HG02973 (cell line): ENCODE data around the gene KHK.

ENCODE experiments used
- ATAC-seq: cut with Tn5 transposase; IDR thresholded peaks from one replicate; pipeline ENCODE4 v1.9.1; 2021; ENCODE audit warnings: moderate library complexity; ENCODE audit not compliant: unreplicated experiment

Gene KHK

GRCh38 chr2:27126252-27126710 is 39.7 kb downstream of the KHK start:
- ATAC-seq = no peak

- no peak for ATAC-seq
Measured at GRCh38 chr2:27127883-27128667, 41.5 kb downstream of the KHK start.

GRCh38 chr2:27128668-27129571 is 42.3 kb downstream of the KHK start:
- no peak for ATAC-seq

GRCh38 chr2:27130396-27130795 is 43.8 kb downstream of the KHK start:
- no peak for ATAC-seq

GRCh38 chr2:27131429-27131828 is 44.9 kb downstream of the KHK start:
- no peak for ATAC-seq

- ATAC-seq = no peak
Measured at GRCh38 chr2:27133195-27133875, 46.8 kb downstream of the KHK start.

GRCh38 chr2:27133905-27134780 is 47.6 kb downstream of the KHK start, which contains the start of gene PREB:
Gene PREB (minus strand): TSS chr2:27134636. CDS start chr2:27134421, 215 bp downstream.
- peak; percentile 74 for ATAC-seq

GRCh38 chr2:27134781-27135477 is 48.4 kb downstream of the KHK start:
- no peak for ATAC-seq

GRCh38 chr2:27135478-27135955 is 48.9 kb downstream of the KHK start:
- no peak for ATAC-seq

- no peak for ATAC-seq
Measured at GRCh38 chr2:27136751-27137150, 50.2 kb downstream of the KHK start.

- ATAC-seq = no peak
Measured at GRCh38 chr2:27137322-27137935, 50.9 kb downstream of the KHK start.

GRCh38 chr2:27138111-27138510 is 51.5 kb downstream of the KHK start:
- ATAC-seq = no peak

GRCh38 chr2:27139310-27139709 is 52.7 kb downstream of the KHK start, which contains the start of gene PRR30:
Gene PRR30 (minus strand): TSS chr2:27139410. CDS start chr2:27138329, 1,081 bp downstream.
- ATAC-seq = no peak

GRCh38 chr2:27143285-27143684 is 56.7 kb downstream of the KHK start:
- no peak for ATAC-seq

GRCh38 chr2:27145682-27146081 is 59.1 kb downstream of the KHK start:
- ATAC-seq = no peak

GRCh38 chr2:27147935-27148334 is 61.4 kb downstream of the KHK start:
- no peak for ATAC-seq

- no peak for ATAC-seq
Measured at GRCh38 chr2:27148801-27149439, 62.3 kb downstream of the KHK start, which contains the start of gene TCF23. Gene TCF23 (plus strand): TSS chr2:27149004. CDS start chr2:27149134, 130 bp downstream.
